H1 (cell line): Measurements from ENCODE around the gene RAB1A. TPM values are rescaled to one million over a fixed set of nuclear protein-coding genes. Genes with fewer than 3 reads are reported as not detected.

ENCODE experiments used
- ASH2L ChIP-seq: fragments of 200-600, 300-600 bp; sonication (generic); IDR thresholded peaks from one replicate; pipeline ENCODE4 v1.7.1; 2017; ENCODE audit warnings: low read length
- BCL11A ChIP-seq, 2 experiments: IDR thresholded peaks; one replicate each; pipeline ENCODE4 v1.6.1; 2011; ENCODE audit warnings: low read depth in 2 of 2, low read length in 2 of 2, mild to moderate bottlenecking in 2 of 2
- CHD2 ChIP-seq: IDR thresholded peaks from 2 replicates; pipeline ENCODE4 v1.6.1; 2012; ENCODE audit warnings: low read length, improper control_type of control experiment
- CTBP2 ChIP-seq: IDR thresholded peaks from 2 replicates; pipeline ENCODE4 v1.7.0; 2011; ENCODE audit warnings: borderline replicate concordance, mild to moderate bottlenecking, moderate library complexity, mixed read lengths, low read length; ENCODE audit not compliant: insufficient read depth, insufficient read length
- EGR1 ChIP-seq: IDR thresholded peaks from 2 replicates; pipeline ENCODE4 v1.6.1; 2011; ENCODE audit warnings: low read depth, low read length, borderline replicate concordance
- EP300 ChIP-seq, 2 experiments: IDR thresholded peaks; 1 replicate in 1 of 2; 2 replicates in 1 of 2; pipeline ENCODE4 v1.6.1; 2011 to 2012; ENCODE audit warnings: low read depth in 2 of 2, low read length in 2 of 2, mild to moderate bottlenecking in 2 of 2, borderline replicate concordance in 1 of 2, inconsistent platforms in 1 of 2, moderate library complexity in 1 of 2
- EZH2 ChIP-seq: fragments of 200-600 bp; sonication (generic); IDR thresholded peaks from 2 replicates; pipeline ENCODE4 v1.7.1; 2012; ENCODE audit warnings: low read depth, mild to moderate bottlenecking, moderate library complexity, low read length, inconsistent platforms; ENCODE audit not compliant: severe bottlenecking
- FOSL1 ChIP-seq: IDR thresholded peaks from 2 replicates; pipeline ENCODE4 v1.6.1; 2011; ENCODE audit warnings: mild to moderate bottlenecking, low read depth, low read length, moderate library complexity; ENCODE audit not compliant: insufficient read depth
- GTF2F1 ChIP-seq: IDR thresholded peaks from 2 replicates; pipeline ENCODE4 v1.6.1; 2012; ENCODE audit warnings: low read depth, low read length, improper control_type of control experiment, borderline replicate concordance
- HDAC2 ChIP-seq, 2 experiments: fragments of 300-600 bp in 1 of 2; sonication (generic) in 1 of 2; IDR thresholded peaks; 2 replicates each; pipeline ENCODE4 v1.6.1; 2011 to 2012; ENCODE audit warnings: low read depth in 2 of 2, low read length in 2 of 2, mild to moderate bottlenecking in 2 of 2, moderate library complexity in 2 of 2, borderline replicate concordance in 1 of 2, inconsistent platforms in 1 of 2
- KDM4A ChIP-seq: IDR thresholded peaks from one replicate; pipeline ENCODE4 v1.7.1; 2012; ENCODE audit warnings: low read depth, mild to moderate bottlenecking, moderate library complexity, low read length, inconsistent platforms; ENCODE audit not compliant: severe bottlenecking
- NRF1 ChIP-seq: IDR thresholded peaks from 2 replicates; pipeline ENCODE4 v1.6.1; 2011; ENCODE audit warnings: mild to moderate bottlenecking, low read depth, low read length, improper control_type of control experiment
- POLR2A ChIP-seq, 2 experiments: IDR thresholded peaks; 1 replicate in 1 of 2; 2 replicates in 1 of 2; pipeline ENCODE4 v1.6.1; 2011; ENCODE audit warnings: low read depth in 2 of 2, low read length in 2 of 2, mild to moderate bottlenecking in 2 of 2; ENCODE audit errors: control extremely low read depth in 1 of 2
- SIRT6 ChIP-seq: IDR thresholded peaks from one replicate; pipeline ENCODE4 v1.7.1; 2012; ENCODE audit warnings: low read length, inconsistent platforms
- SP4 ChIP-seq: IDR thresholded peaks from 2 replicates; pipeline ENCODE4 v1.6.1; 2012; ENCODE audit warnings: low read length, inconsistent platforms
- SUZ12 ChIP-seq: fragments of 200-600 bp; sonication (generic); IDR thresholded peaks from 2 replicates; pipeline ENCODE4 v1.6.1; 2012; ENCODE audit warnings: mild to moderate bottlenecking, inconsistent platforms, low read length, moderate library complexity, mixed read lengths
- TBP ChIP-seq: IDR thresholded peaks from 2 replicates; pipeline ENCODE4 v1.6.1; 2011; ENCODE audit warnings: low read depth, low read length, improper control_type of control experiment
- TEAD4 ChIP-seq: IDR thresholded peaks from 2 replicates; pipeline ENCODE4 v1.6.1; 2012; ENCODE audit warnings: low read depth, low read length, inconsistent platforms, mixed read lengths
- polyA plus RNA-seq, 7 experiments: library from polyadenylated mRNA; depleted of rRNA in 3 of 7; stranded (reverse) in 5 of 7; unstranded in 2 of 7; fragments of >200 nt in 5 of 7; fragments of 200-250 nt in 2 of 7; gene quantifications; 1 replicate in 5 of 7; 2 replicates in 1 of 7; 4 replicates in 1 of 7; pipeline versions ENCODE4 v1.2.1 to v1.2.3, GENCODE V29; 2011 to 2013; ENCODE audit warnings: missing spikeins in 2 of 7, mixed read lengths in 2 of 7
- total RNA-seq: library from RNA; stranded (reverse); fragmentation: NEBNext Ultra II Directional; extraction: Animal tissue kit (Norgen Biotek cat#: 25700); gene quantifications from 2 replicates; pipeline ENCODE4 v1.2.1, GENCODE V29; 2021
- TF ChIP-seq, protein P1 (sequence below): IDR thresholded peaks from 2 replicates; pipeline ENCODE4 v1.6.1; 2011; ENCODE audit warnings: low read length, improper control_type of control experiment
- TF ChIP-seq, protein P2 (sequence below): IDR thresholded peaks from 2 replicates; pipeline ENCODE4 v1.6.1; 2012; ENCODE audit warnings: inconsistent platforms

The RAB1A gene
- total and polyA plus RNA-seq, 2 of the 8 experiments (the other 6 are each of a cell fraction or from before 2014, with no cell fraction given): 77.9 to 120 TPM

DNA sequence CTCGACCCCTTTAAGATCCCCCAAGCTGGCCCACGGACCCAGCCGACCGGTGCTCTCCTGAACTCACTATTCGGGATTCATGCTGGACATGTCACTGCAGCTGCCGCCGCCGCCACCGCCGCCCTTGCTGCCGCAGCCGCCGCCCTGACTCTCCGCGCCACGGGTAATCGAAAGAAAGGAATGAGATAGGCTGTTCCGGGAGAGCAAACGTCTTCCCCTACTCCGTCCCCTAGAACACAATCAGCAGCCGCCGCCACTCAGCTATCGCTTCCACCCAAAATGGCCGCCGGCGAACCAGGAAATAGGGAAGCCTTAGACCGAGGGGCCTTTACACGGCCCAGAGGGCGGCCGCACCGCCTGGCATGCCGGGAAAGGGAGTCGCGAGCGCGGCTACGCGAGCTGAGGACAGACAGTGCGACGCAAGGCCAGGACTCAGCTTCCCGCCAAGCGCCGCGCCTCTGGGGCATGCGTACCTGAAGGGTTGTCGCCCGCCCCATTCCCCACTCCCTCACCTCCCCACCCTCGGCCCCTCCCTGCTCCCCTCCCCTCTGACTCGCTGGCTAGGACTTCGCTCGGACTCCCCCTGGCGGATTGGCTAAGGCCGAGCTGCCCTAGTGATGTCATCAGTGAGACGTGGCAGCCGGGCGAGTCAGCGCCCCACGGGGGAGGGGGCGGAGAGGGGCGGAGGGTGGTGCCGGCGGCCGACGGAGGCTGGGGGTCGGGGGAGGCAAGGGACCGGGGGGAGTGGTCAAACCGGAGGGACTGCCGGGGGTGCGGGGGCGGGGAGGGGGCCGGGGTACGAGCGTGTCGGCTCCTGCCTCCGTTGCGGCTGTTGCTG lies at the start of gene RAB1A (continued):
- TF ChIP-seq HDAC2 (IDR thresholded peaks at IDR 0.05; ENCODE audit: borderline replicate concordance in 1 of 2, low read depth in 2 of 2, low read length in 2 of 2) (peak; percentile 52 to 75; a peak in 1 of 4 replicates), EP300 (IDR thresholded peaks at IDR 0.05; ENCODE audit: borderline replicate concordance in 1 of 2, low read depth in 2 of 2, low read length in 2 of 2) (peak in 1 of 2 experiments; percentile 30; a peak in 1 of 3 replicates), ASH2L (peak; percentile 63), POLR2A (IDR thresholded peaks at IDR 0.05; ENCODE audit: control extremely low read depth in 1 of 2, low read depth in 2 of 2, low read length in 2 of 2) (peak in 1 of 2 experiments; percentile 90; a peak in 1 of 3 replicates), KDM4A (peak; percentile 34), EZH2 (no peak), BCL11A (IDR thresholded peaks at IDR 0.05; ENCODE audit: low read depth in 2 of 2, low read length in 2 of 2) (no peak), NRF1 (peak; percentile 73), TEAD4 (peak; percentile 82), SUZ12 (no peak), CTBP2 (no peak), FOSL1 (no peak), GTF2F1 (no peak), TBP (peak; percentile 74), SIRT6 (no peak), CHD2 (no peak), EGR1 (no peak), SP4 (no peak)
- TF ChIP-seq, protein P1, sequence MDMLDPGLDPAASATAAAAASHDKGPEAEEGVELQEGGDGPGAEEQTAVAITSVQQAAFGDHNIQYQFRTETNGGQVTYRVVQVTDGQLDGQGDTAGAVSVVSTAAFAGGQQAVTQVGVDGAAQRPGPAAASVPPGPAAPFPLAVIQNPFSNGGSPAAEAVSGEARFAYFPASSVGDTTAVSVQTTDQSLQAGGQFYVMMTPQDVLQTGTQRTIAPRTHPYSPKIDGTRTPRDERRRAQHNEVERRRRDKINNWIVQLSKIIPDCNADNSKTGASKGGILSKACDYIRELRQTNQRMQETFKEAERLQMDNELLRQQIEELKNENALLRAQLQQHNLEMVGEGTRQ: no peak
- TF ChIP-seq, protein P2, sequence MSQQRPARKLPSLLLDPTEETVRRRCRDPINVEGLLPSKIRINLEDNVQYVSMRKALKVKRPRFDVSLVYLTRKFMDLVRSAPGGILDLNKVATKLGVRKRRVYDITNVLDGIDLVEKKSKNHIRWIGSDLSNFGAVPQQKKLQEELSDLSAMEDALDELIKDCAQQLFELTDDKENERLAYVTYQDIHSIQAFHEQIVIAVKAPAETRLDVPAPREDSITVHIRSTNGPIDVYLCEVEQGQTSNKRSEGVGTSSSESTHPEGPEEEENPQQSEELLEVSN: peak; percentile 80
